ENCODE measurements around the gene ZC3H7A. TPM values are rescaled to one million over a fixed set of nuclear protein-coding genes. Genes with fewer than 3 reads are reported as not detected.

The ZC3H7A gene
- total and polyA plus RNA-seq, 2 of the 13 experiments (the other 11 are each of a cell fraction or from before 2014, with no cell fraction given), result 29.2 to 36.8 TPM

- TF ChIP-seq ZNF710 (CRISPR knock-in tag; IDR thresholded peaks at IDR 0.05; ENCODE audit: borderline replicate concordance), result no peak
- no peak for TF ChIP-seq FOXK2 (IDR thresholded peaks at IDR 0.05)
- TF ChIP-seq SNRNP70 (IDR thresholded peaks at IDR 0.05; ENCODE audit: low read depth, low read length), result no peak
- TF ChIP-seq KLF12 (CRISPR knock-in tag; IDR thresholded peaks at IDR 0.05; ENCODE audit: borderline replicate concordance), result no peak
- no peak for TF ChIP-seq HOXD1 (CRISPR knock-in tag; IDR thresholded peaks at IDR 0.05)
- TF ChIP-seq CBFB (CRISPR knock-in tag; IDR thresholded peaks at IDR 0.05), result no peak
- no peak for TF ChIP-seq MED8 (CRISPR knock-in tag; IDR thresholded peaks at IDR 0.05; ENCODE audit: insufficient replicate concordance)
- no peak for TF ChIP-seq EHMT2 (IDR thresholded peaks at IDR 0.05; ENCODE audit: borderline replicate concordance, low read depth, low read length)
- TF ChIP-seq ZNF883 (CRISPR knock-in tag; IDR thresholded peaks at IDR 0.05; ENCODE audit: not compliant biosample characterization), result no peak
- no peak for TF ChIP-seq ZFX (CRISPR knock-in tag; IDR thresholded peaks at IDR 0.05; ENCODE audit: low read depth)
- no peak for TF ChIP-seq ZNF326 (CRISPR knock-in tag; IDR thresholded peaks at IDR 0.05; ENCODE audit: borderline replicate concordance)
- 0 out of 2 replicates have a peak, but pooled peaks have one; percentile 2 for TF ChIP-seq ZC3H13 (CRISPR knock-in tag; IDR thresholded peaks at IDR 0.05)
- TF ChIP-seq IRF2 (CRISPR knock-in tag; IDR thresholded peaks at IDR 0.05), result no peak
- TF ChIP-seq ZNF34 (CRISPR knock-in tag; IDR thresholded peaks at IDR 0.05; ENCODE audit: borderline replicate concordance), result no peak
- no peak for TF ChIP-seq ATF2 (CRISPR knock-in tag; IDR thresholded peaks at IDR 0.05)
- TF ChIP-seq HMGA1 (CRISPR knock-in tag; conservative IDR thresholded peaks at IDR 0.05), result no peak
- no peak for TF ChIP-seq FOXO1 (CRISPR knock-in tag; IDR thresholded peaks at IDR 0.05)
- TF ChIP-seq KLF9 (CRISPR knock-in tag; IDR thresholded peaks at IDR 0.05; ENCODE audit: low read depth), result no peak
- no peak for TF ChIP-seq HIC2 (CRISPR knock-in tag; IDR thresholded peaks at IDR 0.05; ENCODE audit: low read depth)
- 0 out of 2 replicates have a peak, but pooled peaks have one; percentile 36 for TF ChIP-seq ZNF549 (CRISPR knock-in tag; IDR thresholded peaks at IDR 0.05)
- no peak for TF ChIP-seq ZFP36L1 (CRISPR knock-in tag; IDR thresholded peaks at IDR 0.05)
- no peak for TF ChIP-seq RARG (CRISPR knock-in tag; IDR thresholded peaks at IDR 0.05; ENCODE audit: low read depth)
- 0 out of 2 replicates have a peak, but pooled peaks have one; percentile 38 for TF ChIP-seq PBX3 (CRISPR knock-in tag; IDR thresholded peaks at IDR 0.05; ENCODE audit: borderline replicate concordance)
- TF ChIP-seq ZNF792 (CRISPR knock-in tag; IDR thresholded peaks at IDR 0.05), result no peak
Observed at GRCh38 chr16:11799509-11800381, 2.7 kb upstream of the ZC3H7A start (continued).

Measured in HepG2 (cell line).